Chondrocyte (in vitro differentiated cells): ENCODE measurements around the gene CTNNA2. TPM values are rescaled to one million over a fixed set of nuclear protein-coding genes. Genes with fewer than 3 reads are reported as not detected.

Experiments used
- DNase-seq: peaks from one replicate; pipeline ENCODE4 v3.0.0; 2021; ENCODE audit warnings: mixed read lengths, low spot score
- H3K27ac Mint-ChIP-seq: one replicate; pipeline ENCODE4 v1.8.0; 2021; ENCODE audit warnings: mild to moderate bottlenecking, moderate library complexity, mixed read lengths; ENCODE audit not compliant: unreplicated experiment
- H3K27me3 Mint-ChIP-seq: 2 replicates; pipeline ENCODE4 v1.8.0; 2021; ENCODE audit warnings: low read depth, mixed read lengths
- H3K36me3 Mint-ChIP-seq: 2 replicates; pipeline ENCODE4 v1.8.0; 2021; ENCODE audit warnings: low read depth, mixed read lengths
- H3K4me1 Mint-ChIP-seq: 2 replicates; pipeline ENCODE4 v1.8.0; 2021; ENCODE audit warnings: low read depth, mild to moderate bottlenecking, mixed read lengths
- H3K4me3 Mint-ChIP-seq: one replicate; pipeline ENCODE4 v1.8.0; 2021; ENCODE audit warnings: mild to moderate bottlenecking, moderate library complexity, mixed read lengths; ENCODE audit not compliant: unreplicated experiment
- H3K9me3 Mint-ChIP-seq: 2 replicates; pipeline ENCODE4 v1.8.0; 2021; ENCODE audit warnings: low read depth, mixed read lengths
- total RNA-seq: library from RNA; stranded (reverse); gene quantifications from 3 replicates; pipeline ENCODE4 v1.2.1, GENCODE V29; 2021
- TF ChIP-seq, protein P1 (sequence below): fragments of 200-600 bp; sonication (generic); IDR thresholded peaks from 2 replicates; pipeline ENCODE4 v1.5.0; 2021; ENCODE audit warnings: antibody characterized with exemption, mild to moderate bottlenecking, moderate library complexity

Gene CTNNA2
- total RNA-seq, 1 donor from 2014 or later = not detected

DNA sequence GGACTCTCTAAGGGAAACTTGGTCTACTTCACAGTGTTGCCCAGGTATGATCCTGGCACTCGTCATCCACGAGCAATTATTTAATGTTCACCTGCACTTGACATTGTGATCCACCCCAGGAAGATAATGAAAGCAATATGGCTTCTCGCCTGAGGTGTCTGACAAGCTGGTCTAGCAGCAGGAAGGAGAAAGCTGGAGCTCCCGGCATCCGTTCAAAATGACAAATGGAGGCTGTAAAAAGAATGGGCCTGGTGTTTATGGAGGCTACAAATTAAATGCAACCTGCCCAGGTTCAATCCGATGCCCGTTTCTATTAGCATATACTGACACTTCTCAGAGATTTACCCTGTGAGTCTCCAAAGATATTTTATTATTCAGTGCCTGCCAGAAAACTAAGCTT, 317.6 kb downstream of the CTNNA2 start:
- H3K4me3 Mint-ChIP-seq = no peak overlapping the region
- no peak overlapping the region for H3K27ac Mint-ChIP-seq
- no peaks in the 10 kb centered on the region for H3K4me1 Mint-ChIP-seq
- no peak for DNase-seq
- H3K36me3 Mint-ChIP-seq = no peaks in the 10 kb centered on the region
- H3K27me3 Mint-ChIP-seq = peaks cover 13% of the 10 kb centered on the region
- H3K9me3 Mint-ChIP-seq = no peaks in the 10 kb centered on the region
- TF ChIP-seq, protein P1, sequence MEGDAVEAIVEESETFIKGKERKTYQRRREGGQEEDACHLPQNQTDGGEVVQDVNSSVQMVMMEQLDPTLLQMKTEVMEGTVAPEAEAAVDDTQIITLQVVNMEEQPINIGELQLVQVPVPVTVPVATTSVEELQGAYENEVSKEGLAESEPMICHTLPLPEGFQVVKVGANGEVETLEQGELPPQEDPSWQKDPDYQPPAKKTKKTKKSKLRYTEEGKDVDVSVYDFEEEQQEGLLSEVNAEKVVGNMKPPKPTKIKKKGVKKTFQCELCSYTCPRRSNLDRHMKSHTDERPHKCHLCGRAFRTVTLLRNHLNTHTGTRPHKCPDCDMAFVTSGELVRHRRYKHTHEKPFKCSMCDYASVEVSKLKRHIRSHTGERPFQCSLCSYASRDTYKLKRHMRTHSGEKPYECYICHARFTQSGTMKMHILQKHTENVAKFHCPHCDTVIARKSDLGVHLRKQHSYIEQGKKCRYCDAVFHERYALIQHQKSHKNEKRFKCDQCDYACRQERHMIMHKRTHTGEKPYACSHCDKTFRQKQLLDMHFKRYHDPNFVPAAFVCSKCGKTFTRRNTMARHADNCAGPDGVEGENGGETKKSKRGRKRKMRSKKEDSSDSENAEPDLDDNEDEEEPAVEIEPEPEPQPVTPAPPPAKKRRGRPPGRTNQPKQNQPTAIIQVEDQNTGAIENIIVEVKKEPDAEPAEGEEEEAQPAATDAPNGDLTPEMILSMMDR = no peak

DNA sequence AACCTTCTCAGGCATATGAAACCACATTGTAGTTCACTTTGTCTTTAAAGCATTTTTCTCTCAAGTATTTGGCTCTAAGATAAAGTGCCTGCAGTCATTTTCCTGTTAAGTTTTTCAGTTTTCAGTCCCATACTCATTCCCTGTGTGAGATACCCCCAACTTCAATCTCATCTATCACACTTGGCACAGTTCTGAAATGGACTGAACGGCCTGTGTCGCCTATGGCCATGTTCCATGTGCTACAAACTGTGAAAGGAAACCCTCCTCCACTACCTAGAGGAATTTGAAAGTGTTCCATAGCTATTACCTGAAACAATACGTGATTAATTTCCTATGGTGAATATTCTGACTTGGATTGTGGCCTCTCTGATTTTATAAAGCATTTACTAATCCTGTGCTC, 319.1 kb downstream of the CTNNA2 start:
- Mint-ChIP-seq H3K27ac (no peak overlapping the region), H3K4me3 (no peak overlapping the region), H3K36me3 (no peaks in the 10 kb centered on the region), H3K27me3 (peaks cover 16% of the 10 kb centered on the region), H3K9me3 (no peaks in the 10 kb centered on the region), H3K4me1 (no peaks in the 10 kb centered on the region)
- TF ChIP-seq, protein P1 = no peak
- DNase-seq = no peak

DNA sequence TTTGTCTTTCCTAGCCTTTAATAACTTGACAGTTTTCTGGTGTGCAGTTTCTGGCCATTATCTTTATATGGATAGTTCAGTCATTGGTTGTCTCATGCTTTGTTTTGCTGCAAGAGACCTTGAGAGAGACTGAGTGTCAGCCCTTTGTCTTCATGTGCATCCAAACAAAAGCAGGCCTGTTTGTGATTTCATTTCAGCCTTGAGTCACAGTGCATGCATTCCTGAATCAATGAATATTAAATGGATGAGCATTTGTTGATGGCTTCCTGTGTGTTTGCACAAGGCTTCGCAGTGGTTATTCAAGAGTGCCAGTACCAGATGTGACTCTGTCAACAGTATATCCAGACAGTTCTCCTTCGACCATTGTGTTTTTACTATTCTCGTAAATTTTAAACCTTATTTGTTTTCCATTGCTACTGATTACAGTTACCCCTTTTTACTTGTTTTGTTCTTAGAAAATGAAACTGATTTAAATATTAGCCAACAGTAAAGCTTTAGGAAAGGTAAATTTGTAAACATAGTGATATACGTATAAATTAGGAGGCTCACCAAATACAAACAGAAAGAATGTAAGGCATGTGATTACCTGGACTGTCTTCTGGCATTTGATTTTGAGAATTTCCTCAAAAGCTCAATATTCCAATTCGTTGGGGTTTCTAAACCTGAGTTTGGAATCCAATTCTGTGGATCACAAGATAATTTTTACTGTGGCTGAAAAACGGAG, 319.8 kb downstream of the CTNNA2 start:
- Mint-ChIP-seq H3K27ac (no peak overlapping the region), H3K4me1 (no peaks in the 10 kb centered on the region), H3K4me3 (no peak overlapping the region), H3K27me3 (peaks cover 16% of the 10 kb centered on the region), H3K36me3 (no peaks in the 10 kb centered on the region), H3K9me3 (no peaks in the 10 kb centered on the region)
- no peak for DNase-seq
- TF ChIP-seq, protein P1 = no peak

DNA sequence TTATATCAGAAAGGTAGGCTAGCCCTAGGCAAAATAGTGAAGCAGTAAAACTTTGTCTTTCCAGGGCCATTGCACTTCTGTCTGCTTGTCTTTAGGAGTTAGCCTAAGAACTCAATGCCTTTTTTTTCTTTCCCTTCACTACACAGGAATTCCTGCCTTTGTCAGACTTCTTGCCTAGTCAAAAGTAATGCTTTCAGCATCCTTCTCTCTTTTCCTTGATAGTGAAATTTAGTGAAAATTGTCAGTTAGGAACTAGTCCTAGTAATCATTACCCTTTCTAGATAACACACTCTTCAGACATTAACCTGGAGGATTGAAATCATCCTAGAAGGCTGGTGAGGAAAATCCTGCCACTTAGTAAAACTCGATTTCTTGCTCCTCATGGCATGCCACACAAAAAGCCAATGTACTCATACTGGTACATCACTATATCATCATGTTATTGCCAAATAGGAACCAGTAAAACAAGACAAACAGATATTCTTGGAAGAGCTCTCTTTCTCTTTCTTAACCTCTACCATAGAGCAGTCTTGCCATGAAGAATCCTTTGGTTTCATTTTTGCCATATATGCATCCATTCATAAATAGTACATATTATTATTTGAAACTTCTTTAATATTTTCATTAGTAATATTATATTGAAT, 320.5 kb downstream of the CTNNA2 start:
- no peak for DNase-seq
- Mint-ChIP-seq H3K4me3 (no peak overlapping the region), H3K9me3 (peaks cover 3% of the 10 kb centered on the region), H3K36me3 (no peaks in the 10 kb centered on the region), H3K27ac (no peak overlapping the region), H3K27me3 (peaks cover 16% of the 10 kb centered on the region), H3K4me1 (no peaks in the 10 kb centered on the region)
- TF ChIP-seq, protein P1 = no peak

DNA sequence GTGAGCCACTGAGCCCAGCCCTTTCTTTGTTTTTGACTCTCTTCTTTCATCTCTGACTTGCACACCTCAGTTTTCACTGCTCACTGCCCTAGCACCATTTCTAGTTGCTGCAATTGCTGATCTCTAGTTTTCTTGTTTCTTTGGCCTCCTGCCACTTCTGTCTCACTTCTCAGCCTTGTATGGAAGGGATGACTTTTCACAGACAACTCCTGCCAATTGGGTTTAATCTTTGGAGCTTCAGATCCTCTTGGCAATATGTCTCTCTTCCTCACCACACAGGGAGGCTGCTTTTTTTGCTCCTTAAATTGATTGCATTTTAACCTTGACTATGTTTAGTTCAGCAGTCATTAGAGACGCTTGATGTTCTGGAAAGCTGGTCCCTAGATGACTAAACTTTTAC, 323.1 kb downstream of the CTNNA2 start:
- H3K27me3 Mint-ChIP-seq = peaks cover 18% of the 10 kb centered on the region
- peaks cover 11% of the 10 kb centered on the region for H3K9me3 Mint-ChIP-seq
- DNase-seq = no peak
- TF ChIP-seq, protein P1 = no peak
- H3K4me3 Mint-ChIP-seq = no peak overlapping the region
- no peak overlapping the region for H3K27ac Mint-ChIP-seq
- no peaks in the 10 kb centered on the region for H3K4me1 Mint-ChIP-seq
- no peaks in the 10 kb centered on the region for H3K36me3 Mint-ChIP-seq
